ENCODE measurements around the gene NEU1.

DNA sequence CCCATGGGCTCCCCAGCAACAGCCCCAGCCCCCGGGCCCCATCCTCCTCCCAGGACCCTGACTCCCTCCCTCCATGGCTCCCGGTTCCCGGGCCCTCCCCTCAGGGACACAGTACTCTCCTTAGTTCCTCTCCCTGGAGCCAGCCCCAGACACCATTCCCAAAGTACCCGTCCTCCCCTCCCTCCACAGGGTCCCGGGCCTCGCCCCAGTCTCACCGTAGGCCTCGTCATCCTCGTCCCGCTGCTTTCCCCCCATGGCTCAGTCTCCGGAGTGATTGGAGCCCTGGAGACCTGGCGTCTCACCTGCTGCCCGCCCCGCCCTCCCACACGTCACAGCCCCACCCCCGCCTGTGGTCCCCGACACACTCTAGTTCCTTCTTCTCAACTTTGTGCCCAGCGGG is 16.1 kb upstream of the NEU1 start, which contains the start of gene SLC44A4:
- TF ChIP-seq CTCF (IDR thresholded peaks at IDR 0.05 in 4 of 5, conservative IDR thresholded peaks at IDR 0.05 in 1 of 5) (no peak), POLR2A (IDR thresholded peaks at IDR 0.05) (no peak)

Data from gastrocnemius medialis (tissue), 4 donors.